GM12878 (cell line): ENCODE results near the gene BIRC6. TPM values are rescaled to one million over a fixed set of nuclear protein-coding genes. Genes with fewer than 3 reads are reported as not detected.

Source experiments
- ATAC-seq: fragments of 200-7000 bp; cut with Tn5 transposase; 3 replicates; pipeline ENCODE4 v1.9.1; 2020; ENCODE audit warnings: mild to moderate bottlenecking, moderate library complexity
- BruUV-seq: library from RNA; stranded (reverse); fragments of 400-500 nt; replicated peaks from 2 replicates; lab custom pipeline; 2021; lab: Mats Ljungman, UMichigan
- CTCF ChIA-PET: fragments of 300-600 bp; sonication (Branson Sonifier 250); formaldehyde crosslinking; extraction: SDS; loops from one replicate; lab custom pipeline; 2021; ENCODE audit warnings: inconsistent platforms; lab: Yijun Ruan, JAX
- POLR2A ChIA-PET: fragments of 350-600 bp; formaldehyde crosslinking; extraction: SDS; loops from one replicate; lab custom pipeline; 2021; ENCODE audit warnings: inconsistent platforms; lab: Charles Lee
- RAD21 ChIA-PET: fragments of 300-600 bp; sonication (Branson Sonifier 250); formaldehyde crosslinking; loops from one replicate; lab custom pipeline; 2023; ENCODE audit warnings: antibody characterized with exemption; ENCODE audit not compliant: unreplicated experiment; lab: Charles Lee
- SMC1A ChIA-PET: fragments of 300-600 bp; sonication (Branson Sonifier 250); formaldehyde crosslinking; loops from one replicate; lab custom pipeline; 2023; ENCODE audit not compliant: unreplicated experiment, uncharacterized antibody; lab: Charles Lee
- DNase-seq: peaks from one replicate; pipeline ENCODE4 v3.0.0-alpha.2; 2011; ENCODE audit warnings: low read depth, low spot score
- FAIRE-seq: peaks from 3 replicates; lab custom pipeline; 2011; peaks lifted over from hg19 to GRCh38; lab: Jason Lieb, UNC
- H2AFZ ChIP-seq: 2 replicates; pipeline ENCODE4 v1.6.0; 2011; ENCODE audit warnings: low read depth, low read length, control low read depth; ENCODE audit not compliant: control insufficient read depth
- H3K27ac ChIP-seq: 2 replicates; pipeline ENCODE4 v1.5.1; 2011; ENCODE audit warnings: control low read depth; ENCODE audit not compliant: control insufficient read depth, insufficient read depth
- H3K27me3 ChIP-seq, 2 experiments: replicated peaks in 1 of 2; 2 replicates each; pipeline versions ENCODE4 v1.6.0 to v1.6.1; 2011; ENCODE audit warnings: low read length in 1 of 2; ENCODE audit not compliant: control insufficient read depth in 2 of 2, insufficient read depth in 2 of 2
- H3K36me3 ChIP-seq, 2 experiments: 2 replicates each; pipeline ENCODE4 v1.5.1; 2011; ENCODE audit warnings: low read length in 1 of 2; ENCODE audit not compliant: control insufficient read depth in 2 of 2, insufficient read depth in 2 of 2
- H3K4me1 ChIP-seq: 2 replicates; pipeline ENCODE4 v1.6.1; 2011; ENCODE audit warnings: mild to moderate bottlenecking, low read length, moderate library complexity, mixed read lengths; ENCODE audit not compliant: control insufficient read depth, insufficient read depth
- H3K4me2 ChIP-seq: 2 replicates; pipeline ENCODE4 v1.6.0; 2011; ENCODE audit warnings: control low read depth; ENCODE audit not compliant: control insufficient read depth, insufficient read depth
- H3K4me3 ChIP-seq: fragments of 200-600 bp; sonication (generic); 2 replicates; pipeline ENCODE4 v1.5.1; 2016
- H3K79me2 ChIP-seq: 2 replicates; pipeline ENCODE4 v1.6.0; 2011; ENCODE audit warnings: low read length; ENCODE audit not compliant: control insufficient read depth, insufficient read depth
- H3K9ac ChIP-seq: 2 replicates; pipeline ENCODE4 v1.8.0; 2011; ENCODE audit warnings: low read length, control low read depth, mixed read lengths; ENCODE audit not compliant: control insufficient read depth, insufficient read depth
- H3K9me3 ChIP-seq: replicated peaks from 3 replicates; pipeline ENCODE4 v1.5.1; 2011; ENCODE audit warnings: mild to moderate bottlenecking, low read length; ENCODE audit not compliant: control insufficient read depth, insufficient read depth
- H4K20me1 ChIP-seq: 2 replicates; pipeline ENCODE4 v1.6.0; 2011; ENCODE audit not compliant: control insufficient read depth, insufficient read depth
- CREM ChIP-seq: IDR thresholded peaks from 2 replicates; pipeline ENCODE4 v1.6.1; 2014; ENCODE audit warnings: antibody characterized with exemption, low read depth
- DPF2 ChIP-seq: fragments of 450-650 bp; IDR thresholded peaks from 2 replicates; pipeline ENCODE4 v1.6.1; 2017; ENCODE audit warnings: mild to moderate bottlenecking
- POU2F2 ChIP-seq: IDR thresholded peaks from 3 replicates; pipeline ENCODE4 v1.6.1; 2011; ENCODE audit warnings: low read depth, mild to moderate bottlenecking, low read length, borderline replicate concordance
- SMAD1 ChIP-seq: fragments of 450-650 bp; IDR thresholded peaks from 2 replicates; pipeline ENCODE4 v1.6.1; 2018; ENCODE audit warnings: mild to moderate bottlenecking, low read depth; ENCODE audit not compliant: partially characterized antibody
- WGBS: methylation state at CpG from one replicate; pipeline ENCODE4 v1.1.6; 2016; ENCODE audit warnings: low lambda C conversion rate; ENCODE audit not compliant: insufficient replicate concordance, insufficient coverage; ENCODE audit errors: missing lambda C conversion rate; 5-methylcytosine and 5-hydroxymethylcytosine counted together
- in situ Hi-C: fragments of 300-500 bp; cut with MboI; formaldehyde crosslinking; loops from 9 replicates; pipeline ENCODE4 v1.14.3; 2018; ENCODE audit warnings: mixed read lengths
- intact Hi-C: fragments of 100-400 bp; cut with micrococcal nuclease; formaldehyde crosslinking; loops from one replicate; pipeline ENCODE4 v1.14.2; 2022; ENCODE audit not compliant: unreplicated experiment
- polyA plus RNA-seq, 11 experiments: library from polyadenylated mRNA; depleted of rRNA in 4 of 11; unstranded in 6 of 11; stranded (reverse) in 5 of 11; fragments of >200 nt; fragmentation: Nextera tagmentation in 4 of 11; fragmentation: Illumina TruSeq in 1 of 11; extraction: Ambion mirVana in 4 of 11; extraction: Trizol in 1 of 11; gene quantifications; 1 replicate in 1 of 11; 2 replicates in 10 of 11; pipeline versions ENCODE4 v1.2.1 to v1.2.3, GENCODE V29; 2011 to 2016; ENCODE audit warnings: inconsistent platforms in 2 of 11, missing spikeins in 2 of 11, low read depth in 1 of 11
- total RNA-seq, 4 experiments: library from RNA; depleted of rRNA in 3 of 4; stranded (reverse); fragments of >200 nt in 3 of 4; fragmentation: Illumina TruSeq in 1 of 4; extraction: Trizol in 1 of 4; gene quantifications; 2 replicates each; pipeline versions ENCODE4 v1.2.1 to v1.2.3, GENCODE V29; 2013 to 2021
- TF ChIP-seq, protein P1 (sequence below): fragments of 450-650 bp; IDR thresholded peaks from 2 replicates; pipeline ENCODE4 v1.6.1; 2016; ENCODE audit warnings: mild to moderate bottlenecking, moderate library complexity, borderline replicate concordance
- TF ChIP-seq, protein P2 (sequence below): fragments of 450-650 bp; IDR thresholded peaks from 2 replicates; pipeline ENCODE4 v1.6.1; 2016; ENCODE audit warnings: mild to moderate bottlenecking
- TF ChIP-seq, protein P3 (sequence below): fragments of 450-650 bp; IDR thresholded peaks from 2 replicates; pipeline ENCODE4 v1.6.1; 2018; ENCODE audit warnings: mild to moderate bottlenecking, low read depth, moderate library complexity; ENCODE audit not compliant: partially characterized antibody
- TF ChIP-seq, protein P4 (sequence below): IDR thresholded peaks from 2 replicates; pipeline ENCODE4 v1.6.1; 2012; ENCODE audit warnings: mild to moderate bottlenecking, low read depth, low read length
- TF ChIP-seq, protein P5 (sequence below): fragments of 450-650 bp; IDR thresholded peaks from 2 replicates; pipeline ENCODE4 v1.6.1; 2017; ENCODE audit warnings: mild to moderate bottlenecking, low read depth, inconsistent platforms; ENCODE audit not compliant: poor library complexity, severe bottlenecking

The BIRC6 gene
- total and polyA plus RNA-seq, 10 of the 15 experiments (the other 5 are each of a cell fraction or from before 2014, with no cell fraction given), result 18.8 to 118 (median 55.0) TPM

DNA sequence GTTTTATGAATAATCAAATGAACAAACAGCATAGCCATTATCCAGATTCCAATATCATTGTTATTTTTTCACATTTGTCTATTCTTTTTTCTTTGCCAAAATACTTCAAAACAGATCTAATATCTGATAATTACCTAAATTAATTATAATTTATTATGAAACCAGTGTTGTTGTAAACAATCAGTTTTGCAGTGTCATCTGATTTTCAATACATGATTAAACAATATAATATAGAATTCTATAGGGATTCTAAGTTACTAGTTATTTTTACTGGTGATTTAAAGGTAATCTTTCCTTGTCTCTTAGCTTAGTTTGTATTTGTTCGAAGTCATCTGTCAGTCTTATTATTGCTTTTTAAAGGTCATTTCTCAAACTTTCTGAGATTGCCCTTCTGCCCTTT, 101.0 kb downstream of the BIRC6 start:
- H4K20me1 ChIP-seq, result no peaks in the 10 kb centered on the region
- intact Hi-C loops (no loop called here), in situ Hi-C loops (no loop called here)
- H2AFZ ChIP-seq, result no peak overlapping the region
- H3K9me3 ChIP-seq, result no peaks in the 10 kb centered on the region
- H3K36me3 ChIP-seq, result peaks cover 0 to 4% of the 10 kb centered on the region in 2 experiments; a peak in 2 of 4 replicates
- H3K4me1 ChIP-seq, result no peaks in the 10 kb centered on the region
- H3K79me2 ChIP-seq, result no peaks in the 10 kb centered on the region; the same call in 1 of the 2 replicates
- POLR2A ChIA-PET, result no interaction called here
- CTCF ChIA-PET, result no interaction called here
- RAD21 ChIA-PET, result no interaction called here
- FAIRE-seq (no peak), DNase-seq (no peak), ATAC-seq (no peak)
- no peaks in the 10 kb centered on the region for H3K27me3 ChIP-seq
- no peak overlapping the region for H3K27ac ChIP-seq
- no peak overlapping the region for H3K4me2 ChIP-seq
- 100% methylated on average over 1 of the region's 1 CpG for WGBS
- no peak overlapping the region for H3K4me3 ChIP-seq
- no peak overlapping the region for H3K9ac ChIP-seq
- BruUV-seq, result no TSS peak
- SMC1A ChIA-PET, result no interaction called here
- TF ChIP-seq, protein P1, sequence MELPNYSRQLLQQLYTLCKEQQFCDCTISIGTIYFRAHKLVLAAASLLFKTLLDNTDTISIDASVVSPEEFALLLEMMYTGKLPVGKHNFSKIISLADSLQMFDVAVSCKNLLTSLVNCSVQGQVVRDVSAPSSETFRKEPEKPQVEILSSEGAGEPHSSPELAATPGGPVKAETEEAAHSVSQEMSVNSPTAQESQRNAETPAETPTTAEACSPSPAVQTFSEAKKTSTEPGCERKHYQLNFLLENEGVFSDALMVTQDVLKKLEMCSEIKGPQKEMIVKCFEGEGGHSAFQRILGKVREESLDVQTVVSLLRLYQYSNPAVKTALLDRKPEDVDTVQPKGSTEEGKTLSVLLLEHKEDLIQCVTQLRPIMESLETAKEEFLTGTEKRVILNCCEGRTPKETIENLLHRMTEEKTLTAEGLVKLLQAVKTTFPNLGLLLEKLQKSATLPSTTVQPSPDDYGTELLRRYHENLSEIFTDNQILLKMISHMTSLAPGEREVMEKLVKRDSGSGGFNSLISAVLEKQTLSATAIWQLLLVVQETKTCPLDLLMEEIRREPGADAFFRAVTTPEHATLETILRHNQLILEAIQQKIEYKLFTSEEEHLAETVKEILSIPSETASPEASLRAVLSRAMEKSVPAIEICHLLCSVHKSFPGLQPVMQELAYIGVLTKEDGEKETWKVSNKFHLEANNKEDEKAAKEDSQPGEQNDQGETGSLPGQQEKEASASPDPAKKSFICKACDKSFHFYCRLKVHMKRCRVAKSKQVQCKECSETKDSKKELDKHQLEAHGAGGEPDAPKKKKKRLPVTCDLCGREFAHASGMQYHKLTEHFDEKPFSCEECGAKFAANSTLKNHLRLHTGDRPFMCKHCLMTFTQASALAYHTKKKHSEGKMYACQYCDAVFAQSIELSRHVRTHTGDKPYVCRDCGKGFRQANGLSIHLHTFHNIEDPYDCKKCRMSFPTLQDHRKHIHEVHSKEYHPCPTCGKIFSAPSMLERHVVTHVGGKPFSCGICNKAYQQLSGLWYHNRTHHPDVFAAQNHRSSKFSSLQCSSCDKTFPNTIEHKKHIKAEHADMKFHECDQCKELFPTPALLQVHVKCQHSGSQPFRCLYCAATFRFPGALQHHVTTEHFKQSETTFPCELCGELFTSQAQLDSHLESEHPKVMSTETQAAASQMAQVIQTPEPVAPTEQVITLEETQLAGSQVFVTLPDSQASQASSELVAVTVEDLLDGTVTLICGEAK, result no peak
- TF ChIP-seq, protein P2, sequence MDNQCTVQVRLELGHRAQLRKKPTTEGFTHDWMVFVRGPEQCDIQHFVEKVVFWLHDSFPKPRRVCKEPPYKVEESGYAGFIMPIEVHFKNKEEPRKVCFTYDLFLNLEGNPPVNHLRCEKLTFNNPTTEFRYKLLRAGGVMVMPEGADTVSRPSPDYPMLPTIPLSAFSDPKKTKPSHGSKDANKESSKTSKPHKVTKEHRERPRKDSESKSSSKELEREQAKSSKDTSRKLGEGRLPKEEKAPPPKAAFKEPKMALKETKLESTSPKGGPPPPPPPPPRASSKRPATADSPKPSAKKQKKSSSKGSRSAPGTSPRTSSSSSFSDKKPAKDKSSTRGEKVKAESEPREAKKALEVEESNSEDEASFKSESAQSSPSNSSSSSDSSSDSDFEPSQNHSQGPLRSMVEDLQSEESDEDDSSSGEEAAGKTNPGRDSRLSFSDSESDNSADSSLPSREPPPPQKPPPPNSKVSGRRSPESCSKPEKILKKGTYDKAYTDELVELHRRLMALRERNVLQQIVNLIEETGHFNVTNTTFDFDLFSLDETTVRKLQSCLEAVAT, result no peak
- TF ChIP-seq SMAD1 (no peak), DPF2 (no peak), POU2F2 (no peak), CREM (no peak)
- TF ChIP-seq, protein P3, sequence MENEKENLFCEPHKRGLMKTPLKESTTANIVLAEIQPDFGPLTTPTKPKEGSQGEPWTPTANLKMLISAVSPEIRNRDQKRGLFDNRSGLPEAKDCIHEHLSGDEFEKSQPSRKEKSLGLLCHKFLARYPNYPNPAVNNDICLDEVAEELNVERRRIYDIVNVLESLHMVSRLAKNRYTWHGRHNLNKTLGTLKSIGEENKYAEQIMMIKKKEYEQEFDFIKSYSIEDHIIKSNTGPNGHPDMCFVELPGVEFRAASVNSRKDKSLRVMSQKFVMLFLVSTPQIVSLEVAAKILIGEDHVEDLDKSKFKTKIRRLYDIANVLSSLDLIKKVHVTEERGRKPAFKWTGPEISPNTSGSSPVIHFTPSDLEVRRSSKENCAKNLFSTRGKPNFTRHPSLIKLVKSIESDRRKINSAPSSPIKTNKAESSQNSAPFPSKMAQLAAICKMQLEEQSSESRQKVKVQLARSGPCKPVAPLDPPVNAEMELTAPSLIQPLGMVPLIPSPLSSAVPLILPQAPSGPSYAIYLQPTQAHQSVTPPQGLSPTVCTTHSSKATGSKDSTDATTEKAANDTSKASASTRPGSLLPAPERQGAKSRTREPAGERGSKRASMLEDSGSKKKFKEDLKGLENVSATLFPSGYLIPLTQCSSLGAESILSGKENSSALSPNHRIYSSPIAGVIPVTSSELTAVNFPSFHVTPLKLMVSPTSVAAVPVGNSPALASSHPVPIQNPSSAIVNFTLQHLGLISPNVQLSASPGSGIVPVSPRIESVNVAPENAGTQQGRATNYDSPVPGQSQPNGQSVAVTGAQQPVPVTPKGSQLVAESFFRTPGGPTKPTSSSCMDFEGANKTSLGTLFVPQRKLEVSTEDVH, result no peak
- TF ChIP-seq, protein P4, sequence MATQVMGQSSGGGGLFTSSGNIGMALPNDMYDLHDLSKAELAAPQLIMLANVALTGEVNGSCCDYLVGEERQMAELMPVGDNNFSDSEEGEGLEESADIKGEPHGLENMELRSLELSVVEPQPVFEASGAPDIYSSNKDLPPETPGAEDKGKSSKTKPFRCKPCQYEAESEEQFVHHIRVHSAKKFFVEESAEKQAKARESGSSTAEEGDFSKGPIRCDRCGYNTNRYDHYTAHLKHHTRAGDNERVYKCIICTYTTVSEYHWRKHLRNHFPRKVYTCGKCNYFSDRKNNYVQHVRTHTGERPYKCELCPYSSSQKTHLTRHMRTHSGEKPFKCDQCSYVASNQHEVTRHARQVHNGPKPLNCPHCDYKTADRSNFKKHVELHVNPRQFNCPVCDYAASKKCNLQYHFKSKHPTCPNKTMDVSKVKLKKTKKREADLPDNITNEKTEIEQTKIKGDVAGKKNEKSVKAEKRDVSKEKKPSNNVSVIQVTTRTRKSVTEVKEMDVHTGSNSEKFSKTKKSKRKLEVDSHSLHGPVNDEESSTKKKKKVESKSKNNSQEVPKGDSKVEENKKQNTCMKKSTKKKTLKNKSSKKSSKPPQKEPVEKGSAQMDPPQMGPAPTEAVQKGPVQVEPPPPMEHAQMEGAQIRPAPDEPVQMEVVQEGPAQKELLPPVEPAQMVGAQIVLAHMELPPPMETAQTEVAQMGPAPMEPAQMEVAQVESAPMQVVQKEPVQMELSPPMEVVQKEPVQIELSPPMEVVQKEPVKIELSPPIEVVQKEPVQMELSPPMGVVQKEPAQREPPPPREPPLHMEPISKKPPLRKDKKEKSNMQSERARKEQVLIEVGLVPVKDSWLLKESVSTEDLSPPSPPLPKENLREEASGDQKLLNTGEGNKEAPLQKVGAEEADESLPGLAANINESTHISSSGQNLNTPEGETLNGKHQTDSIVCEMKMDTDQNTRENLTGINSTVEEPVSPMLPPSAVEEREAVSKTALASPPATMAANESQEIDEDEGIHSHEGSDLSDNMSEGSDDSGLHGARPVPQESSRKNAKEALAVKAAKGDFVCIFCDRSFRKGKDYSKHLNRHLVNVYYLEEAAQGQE, result no peak
- TF ChIP-seq, protein P5, sequence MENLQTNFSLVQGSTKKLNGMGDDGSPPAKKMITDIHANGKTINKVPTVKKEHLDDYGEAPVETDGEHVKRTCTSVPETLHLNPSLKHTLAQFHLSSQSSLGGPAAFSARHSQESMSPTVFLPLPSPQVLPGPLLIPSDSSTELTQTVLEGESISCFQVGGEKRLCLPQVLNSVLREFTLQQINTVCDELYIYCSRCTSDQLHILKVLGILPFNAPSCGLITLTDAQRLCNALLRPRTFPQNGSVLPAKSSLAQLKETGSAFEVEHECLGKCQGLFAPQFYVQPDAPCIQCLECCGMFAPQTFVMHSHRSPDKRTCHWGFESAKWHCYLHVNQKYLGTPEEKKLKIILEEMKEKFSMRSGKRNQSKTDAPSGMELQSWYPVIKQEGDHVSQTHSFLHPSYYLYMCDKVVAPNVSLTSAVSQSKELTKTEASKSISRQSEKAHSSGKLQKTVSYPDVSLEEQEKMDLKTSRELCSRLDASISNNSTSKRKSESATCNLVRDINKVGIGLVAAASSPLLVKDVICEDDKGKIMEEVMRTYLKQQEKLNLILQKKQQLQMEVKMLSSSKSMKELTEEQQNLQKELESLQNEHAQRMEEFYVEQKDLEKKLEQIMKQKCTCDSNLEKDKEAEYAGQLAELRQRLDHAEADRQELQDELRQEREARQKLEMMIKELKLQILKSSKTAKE, result no peak
